Cardiac muscle cell (in vitro differentiated cells and primary cell): ENCODE results near the gene SLC1A2. TPM values are rescaled to one million over a fixed set of nuclear protein-coding genes. Genes with fewer than 3 reads are reported as not detected.

Experiments
- DNase-seq, 2 donors: peaks; one replicate each; pipeline versions ENCODE4 v3.0.0 to v3.0.0-alpha.2; 2010 to 2017; ENCODE audit warnings: low read depth in 1 of 2, low spot score in 1 of 2
- H3K27ac ChIP-seq: fragments of 200-600 bp; sonication (generic); 2 replicates; pipeline ENCODE4 v1.5.1; 2016
- H3K27me3 ChIP-seq: fragments of 200-600 bp; sonication (generic); 2 replicates; pipeline ENCODE4 v1.6.0; 2016; ENCODE audit warnings: control low read depth
- H3K36me3 ChIP-seq: fragments of 200-600 bp; sonication (generic); 2 replicates; pipeline ENCODE4 v1.5.1; 2016; ENCODE audit warnings: control low read depth
- H3K4me1 ChIP-seq: fragments of 200-600 bp; sonication (generic); 2 replicates; pipeline ENCODE4 v1.8.1; 2017; ENCODE audit warnings: low read depth, mild to moderate bottlenecking, mixed run types
- H3K4me3 ChIP-seq: fragments of 200-600 bp; sonication (generic); 2 replicates; pipeline ENCODE4 v1.5.1; 2016; ENCODE audit warnings: mild to moderate bottlenecking
- H3K9me3 ChIP-seq: fragments of 200-600 bp; sonication (generic); 2 replicates; pipeline ENCODE4 v1.5.1; 2017; ENCODE audit warnings: low read depth, mild to moderate bottlenecking, control low read depth
- polyA plus RNA-seq: library from polyadenylated mRNA; unstranded; fragments of >200 nt; fragmentation: Nextera tagmentation; extraction: Ambion mirVana; gene quantifications from 2 replicates; pipeline ENCODE4 v1.2.1, GENCODE V29; 2016
- total RNA-seq: library from RNA; depleted of rRNA; stranded (reverse); fragments of >200 nt; gene quantifications from 2 replicates; pipeline ENCODE4 v1.2.3, GENCODE V29; 2016
- TF ChIP-seq, protein P1 (sequence below): IDR thresholded peaks from 2 replicates; pipeline ENCODE4 v1.5.1; 2012; ENCODE audit warnings: low read depth, mild to moderate bottlenecking, low read length

SLC1A2 gene
- total and polyA plus RNA-seq, 2 experiments from 2014 or later, result 0.76 to 1.3 TPM

DNA sequence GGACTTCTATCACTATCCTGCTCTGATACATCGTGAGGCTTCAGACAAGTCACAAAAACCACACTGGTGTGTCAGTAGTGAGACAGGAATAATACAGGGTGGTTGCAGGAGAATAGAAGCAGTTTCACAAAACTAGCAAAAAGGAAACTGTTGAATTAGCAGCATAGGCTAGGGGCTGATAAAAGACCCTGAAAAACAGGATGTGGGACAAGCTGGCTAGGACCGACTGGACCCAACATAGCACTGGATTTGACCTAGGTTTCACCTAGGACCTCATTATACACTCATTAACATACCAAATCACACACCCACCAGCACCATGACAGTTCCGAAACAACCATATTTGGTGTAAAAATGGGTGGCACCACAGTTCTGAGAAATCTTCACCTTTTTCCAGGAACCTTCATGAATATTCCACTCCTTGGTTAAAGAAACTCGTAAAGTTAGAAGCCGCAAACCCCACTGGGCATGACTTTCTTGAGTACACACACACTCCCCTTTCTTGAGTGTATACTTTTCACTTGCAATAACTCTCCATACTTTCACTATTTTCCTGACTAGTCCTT lies 76.2 kb downstream of the SLC1A2 start:
- no peaks in the 10 kb centered on the region for H3K27me3 ChIP-seq
- no peaks in the 10 kb centered on the region for H3K4me1 ChIP-seq
- no peak overlapping the region for H3K27ac ChIP-seq
- H3K4me3 ChIP-seq, result no peak overlapping the region
- no peaks in the 10 kb centered on the region for H3K36me3 ChIP-seq
- TF ChIP-seq, protein P1, sequence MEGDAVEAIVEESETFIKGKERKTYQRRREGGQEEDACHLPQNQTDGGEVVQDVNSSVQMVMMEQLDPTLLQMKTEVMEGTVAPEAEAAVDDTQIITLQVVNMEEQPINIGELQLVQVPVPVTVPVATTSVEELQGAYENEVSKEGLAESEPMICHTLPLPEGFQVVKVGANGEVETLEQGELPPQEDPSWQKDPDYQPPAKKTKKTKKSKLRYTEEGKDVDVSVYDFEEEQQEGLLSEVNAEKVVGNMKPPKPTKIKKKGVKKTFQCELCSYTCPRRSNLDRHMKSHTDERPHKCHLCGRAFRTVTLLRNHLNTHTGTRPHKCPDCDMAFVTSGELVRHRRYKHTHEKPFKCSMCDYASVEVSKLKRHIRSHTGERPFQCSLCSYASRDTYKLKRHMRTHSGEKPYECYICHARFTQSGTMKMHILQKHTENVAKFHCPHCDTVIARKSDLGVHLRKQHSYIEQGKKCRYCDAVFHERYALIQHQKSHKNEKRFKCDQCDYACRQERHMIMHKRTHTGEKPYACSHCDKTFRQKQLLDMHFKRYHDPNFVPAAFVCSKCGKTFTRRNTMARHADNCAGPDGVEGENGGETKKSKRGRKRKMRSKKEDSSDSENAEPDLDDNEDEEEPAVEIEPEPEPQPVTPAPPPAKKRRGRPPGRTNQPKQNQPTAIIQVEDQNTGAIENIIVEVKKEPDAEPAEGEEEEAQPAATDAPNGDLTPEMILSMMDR, result no peak
- DNase-seq, result no peak
- no peaks in the 10 kb centered on the region for H3K9me3 ChIP-seq

DNA sequence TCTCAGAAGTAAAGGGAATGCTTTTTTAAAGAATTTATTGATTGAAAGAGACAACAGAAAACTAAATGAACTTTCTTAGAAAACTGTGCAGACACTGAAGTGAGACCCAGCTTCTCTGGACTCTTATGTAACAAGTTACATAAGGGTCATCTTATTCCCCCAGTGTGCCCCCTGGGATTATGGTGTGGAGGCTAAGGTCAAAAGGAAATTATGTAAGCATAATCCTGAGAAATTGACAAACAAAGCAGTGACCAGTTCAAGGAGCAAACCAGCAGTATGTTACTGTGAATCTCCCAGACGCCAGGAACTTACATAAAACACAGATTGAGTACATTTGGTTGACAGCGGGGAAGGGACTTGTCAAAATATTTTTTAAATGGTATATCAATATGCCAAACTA lies 78.6 kb downstream of the SLC1A2 start:
- H3K27ac ChIP-seq, result no peak overlapping the region
- no peak for DNase-seq
- TF ChIP-seq, protein P1, result no peak
- no peaks in the 10 kb centered on the region for H3K27me3 ChIP-seq
- no peaks in the 10 kb centered on the region for H3K4me1 ChIP-seq
- no peaks in the 10 kb centered on the region for H3K36me3 ChIP-seq
- H3K9me3 ChIP-seq, result no peaks in the 10 kb centered on the region
- H3K4me3 ChIP-seq, result no peak overlapping the region

DNA sequence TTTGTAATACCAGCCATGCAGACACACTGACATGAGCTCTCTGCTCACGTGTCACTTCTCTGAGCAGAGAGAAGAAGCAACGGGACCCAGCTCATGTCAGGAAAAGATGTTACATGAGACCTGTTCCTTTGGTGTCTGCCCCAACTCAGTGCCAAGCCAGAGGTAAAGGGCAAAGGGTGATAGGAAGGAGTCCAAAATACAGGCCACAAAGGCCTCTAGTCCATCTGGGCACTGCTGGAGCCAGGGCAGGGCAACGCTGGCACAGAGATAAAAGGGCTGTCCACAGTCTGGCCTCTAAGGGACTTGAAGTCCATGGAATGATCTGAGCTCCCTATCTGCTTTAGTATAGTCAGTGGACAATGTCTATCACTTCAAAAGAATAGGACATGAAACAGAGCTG lies 79.3 kb downstream of the SLC1A2 start:
- DNase-seq, result no peak
- Histone ChIP-seq H3K36me3 (no peaks in the 10 kb centered on the region), H3K4me1 (no peaks in the 10 kb centered on the region), H3K9me3 (no peaks in the 10 kb centered on the region), H3K27me3 (no peaks in the 10 kb centered on the region), H3K4me3 (no peak overlapping the region), H3K27ac (no peak overlapping the region)
- TF ChIP-seq, protein P1, result no peak

DNA sequence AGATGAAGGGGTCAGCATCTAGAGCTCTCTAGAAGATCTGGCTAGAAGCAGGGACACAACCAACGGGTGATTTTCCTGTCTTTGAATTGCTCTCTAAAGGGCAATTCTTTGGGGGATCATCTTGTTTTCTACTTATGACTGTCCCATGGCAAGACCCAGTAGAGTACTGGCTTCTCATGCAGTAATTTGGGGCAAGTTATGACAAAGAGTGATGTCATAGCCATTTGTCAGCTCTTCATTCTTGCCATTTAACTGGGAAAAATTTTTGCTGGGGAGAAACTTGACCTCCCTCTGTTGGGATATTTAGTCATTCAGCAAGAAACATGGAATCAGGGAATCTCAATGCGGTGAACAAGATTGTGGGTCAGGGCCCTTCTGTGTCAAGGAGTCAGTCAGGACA lies 80.4 kb downstream of the SLC1A2 start:
- no peak overlapping the region for H3K27ac ChIP-seq
- no peak for DNase-seq
- H3K27me3 ChIP-seq, result no peaks in the 10 kb centered on the region
- H3K9me3 ChIP-seq, result no peaks in the 10 kb centered on the region
- H3K4me1 ChIP-seq, result no peaks in the 10 kb centered on the region
- TF ChIP-seq, protein P1, result no peak
- no peak overlapping the region for H3K4me3 ChIP-seq
- no peaks in the 10 kb centered on the region for H3K36me3 ChIP-seq

DNA sequence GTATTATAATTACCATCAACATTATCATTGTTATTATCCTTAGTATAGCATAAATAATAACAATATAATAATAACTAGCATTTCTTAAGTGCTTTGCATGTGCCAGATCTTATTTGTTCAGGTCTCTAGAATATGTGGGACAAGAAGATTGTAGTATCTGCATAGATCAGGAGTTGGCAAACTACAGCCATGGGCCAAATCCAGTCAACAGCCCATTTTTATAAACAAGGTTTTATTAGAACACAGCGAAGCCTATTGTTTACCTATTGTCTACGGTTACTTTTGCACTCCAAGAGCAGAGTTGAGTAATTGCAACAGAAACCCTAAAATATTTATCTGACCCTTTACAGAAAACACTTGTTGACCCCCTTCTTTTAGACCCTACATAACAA lies 81.4 kb downstream of the SLC1A2 start:
- DNase-seq, result no peak
- Histone ChIP-seq H3K4me1 (no peaks in the 10 kb centered on the region), H3K27ac (no peak overlapping the region), H3K4me3 (no peak overlapping the region), H3K9me3 (no peaks in the 10 kb centered on the region), H3K27me3 (no peaks in the 10 kb centered on the region), H3K36me3 (no peaks in the 10 kb centered on the region)
- TF ChIP-seq, protein P1, result no peak
